HG03565 (cell line): ENCODE results near the gene CASP10.
"Not testable (repeated sequence)": the region's sequence is repeated elsewhere in the genome, so short reads cannot be mapped to it uniquely, and the experiment has no call there.

Experiments used
- ATAC-seq: cut with Tn5 transposase; IDR thresholded peaks from one replicate; pipeline ENCODE4 v1.9.1; 2021; ENCODE audit warnings: mild to moderate bottlenecking, moderate library complexity; ENCODE audit not compliant: unreplicated experiment

Gene CASP10

GRCh38 chr2:201182650-201183364 lies at the start of gene CASP10:
CASP10 (plus strand) TSS chr2:201183141; CDS start chr2:201185778, 2,637 bp downstream.
- ATAC-seq, result peak; percentile 62

GRCh38 chr2:201135386-201135785 lies 47.6 kb upstream of the CASP10 start:
- ATAC-seq, result no peak

DNA sequence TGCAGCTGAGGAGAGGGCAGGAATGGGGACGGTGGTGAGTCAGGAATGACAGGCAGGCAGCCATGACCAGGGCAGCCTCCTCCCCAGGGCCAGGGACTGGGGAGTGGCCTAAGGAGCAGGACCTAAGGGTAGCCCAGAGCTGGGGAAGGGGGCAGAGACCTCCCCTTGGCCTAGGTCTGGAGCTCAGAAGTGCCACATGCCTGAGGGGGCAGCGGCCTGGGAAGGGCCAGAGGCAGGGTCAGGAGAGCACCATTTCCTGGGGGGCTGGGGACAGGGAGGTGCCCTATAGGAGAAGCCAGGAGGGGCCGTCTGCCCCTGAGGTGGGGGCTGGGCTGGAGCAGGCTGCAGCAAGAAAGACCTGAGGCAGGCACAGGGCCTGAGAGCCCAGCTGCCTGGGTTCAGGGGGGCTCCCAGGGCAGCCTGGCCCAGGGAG lies 46.0 kb upstream of the CASP10 start:
- no peak for ATAC-seq

GRCh38 chr2:201137505-201138400 lies 45.2 kb upstream of the CASP10 start:
- ATAC-seq, result no peak

GRCh38 chr2:201138401-201138970 lies 44.5 kb upstream of the CASP10 start:
- ATAC-seq, result no peak

- not testable (repeated sequence) for ATAC-seq
Measured at GRCh38 chr2:201138986-201139781, 43.8 kb upstream of the CASP10 start.

GRCh38 chr2:201139836-201140604 lies 42.9 kb upstream of the CASP10 start:
- ATAC-seq, result no peak

DNA sequence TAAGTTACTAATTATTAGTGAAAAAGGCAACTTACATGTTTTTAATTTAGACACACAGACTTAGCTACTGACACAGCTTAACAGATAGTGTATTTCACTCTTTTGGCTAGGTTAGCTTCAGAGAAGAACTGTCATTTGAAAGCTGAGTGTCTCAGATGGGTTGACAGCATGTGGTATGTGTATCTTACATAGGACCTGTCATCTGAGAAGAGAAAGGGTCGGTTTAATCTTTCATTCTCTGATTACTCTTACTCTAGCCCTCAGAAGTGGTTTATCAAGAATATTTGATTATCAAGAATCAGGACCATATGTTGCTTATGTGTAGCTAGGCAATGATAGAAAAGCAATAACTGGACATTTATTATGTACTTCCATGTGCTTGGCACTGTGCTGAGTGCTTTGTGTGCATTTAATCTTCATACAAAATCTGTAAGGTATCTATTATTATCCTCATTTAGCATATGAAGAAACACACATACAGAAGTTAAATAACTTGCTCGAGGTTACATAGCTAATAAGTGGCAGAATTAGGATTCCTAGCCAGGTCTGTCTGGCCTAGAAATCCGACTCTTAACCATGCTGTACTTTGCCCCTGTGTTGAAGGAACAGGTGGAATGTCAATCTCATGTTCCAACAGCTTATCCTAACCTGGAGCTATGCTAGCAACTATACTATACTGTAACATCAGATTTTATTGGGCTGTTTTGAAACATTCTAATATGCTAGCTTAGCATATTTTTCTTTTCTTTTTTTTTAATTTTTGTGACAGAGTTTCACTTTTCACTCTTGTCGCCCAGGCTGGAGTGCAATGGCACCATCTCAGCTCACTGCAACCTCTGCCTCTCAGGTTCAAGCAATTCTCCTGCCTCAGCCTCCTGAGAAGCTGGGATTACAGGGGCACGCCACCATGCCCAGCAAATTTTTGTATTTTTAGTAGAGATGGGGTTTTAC lies 38.6 kb upstream of the CASP10 start:
- no peak for ATAC-seq

DNA sequence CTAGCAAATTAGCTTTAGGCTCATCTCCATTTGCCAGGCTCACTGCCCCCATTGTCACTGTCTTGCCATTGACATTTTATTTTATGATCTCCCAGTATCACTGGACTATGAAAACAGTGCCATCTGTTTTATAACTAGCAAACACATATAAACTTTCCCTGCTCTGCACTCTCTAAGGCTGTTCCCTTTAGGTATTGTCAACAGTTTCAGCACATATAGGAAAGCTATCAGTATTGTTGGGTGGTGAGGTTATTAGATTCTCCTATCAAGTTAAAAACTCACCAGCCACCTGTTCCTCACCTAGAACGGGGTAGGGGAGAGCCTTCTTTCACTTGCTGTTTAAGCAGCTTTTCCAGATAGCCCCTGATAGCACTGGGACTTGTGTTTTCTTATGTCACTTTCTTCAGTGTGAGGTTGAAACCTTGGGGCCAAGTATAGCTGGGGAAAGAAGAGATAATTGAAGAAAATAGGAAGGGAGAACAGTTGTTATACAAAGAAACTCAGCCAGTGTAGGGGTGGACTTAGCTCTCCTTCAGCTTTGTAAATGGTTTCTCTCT lies 34.4 kb upstream of the CASP10 start:
- no peak for ATAC-seq

DNA sequence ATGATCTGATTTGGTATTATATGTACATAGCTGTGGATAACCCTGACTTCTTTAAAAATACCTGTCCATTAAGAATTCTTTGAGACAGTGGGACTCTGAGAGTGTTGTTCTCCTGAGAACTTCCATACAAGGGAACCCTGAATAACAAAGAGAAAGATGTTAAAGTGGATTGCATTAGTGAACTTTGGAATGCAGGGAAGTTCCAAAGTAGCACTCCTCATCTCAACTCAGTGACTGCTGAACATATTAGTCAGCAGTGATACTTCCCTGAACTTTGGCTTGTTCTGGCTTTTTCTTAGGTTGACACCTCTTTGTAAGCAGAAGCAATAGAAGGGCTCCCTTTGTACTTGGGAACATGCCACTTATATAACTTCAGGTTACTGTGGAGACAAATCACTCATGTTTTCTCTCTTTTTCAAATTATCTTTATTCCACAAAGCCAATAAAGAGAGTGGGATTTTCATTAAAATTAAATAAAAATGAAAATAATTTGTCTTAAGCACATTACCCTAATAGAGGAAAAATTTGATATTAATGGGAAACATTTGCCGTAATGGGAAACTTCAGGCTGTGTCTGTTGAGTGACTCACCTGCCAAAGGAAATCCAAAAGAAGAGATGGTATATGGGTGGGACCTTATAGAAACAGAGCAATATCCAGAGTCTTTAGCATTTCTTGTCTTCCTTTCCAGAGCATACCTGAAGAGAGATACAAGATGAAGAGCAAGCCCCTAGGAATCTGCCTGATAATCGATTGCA lies 33.7 kb upstream of the CASP10 start:
- no peak for ATAC-seq

DNA sequence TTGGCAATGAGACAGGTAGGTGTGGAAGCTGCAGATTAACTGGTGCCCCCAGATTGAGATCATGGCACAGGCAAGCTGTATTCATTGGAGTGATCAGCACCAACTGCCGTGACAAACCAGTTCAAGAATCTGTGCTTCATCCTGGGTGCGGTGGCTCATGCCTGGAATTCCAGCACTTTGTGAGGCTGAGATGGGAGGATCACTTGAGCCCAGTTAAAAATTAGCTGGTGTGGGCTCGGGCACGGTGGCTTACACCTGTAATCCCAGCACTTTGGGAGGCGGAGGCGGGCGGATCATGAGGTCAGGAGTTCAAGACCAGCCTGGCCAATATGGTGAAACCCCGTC lies 33.1 kb upstream of the CASP10 start:
- ATAC-seq, result not testable (repeated sequence)

DNA sequence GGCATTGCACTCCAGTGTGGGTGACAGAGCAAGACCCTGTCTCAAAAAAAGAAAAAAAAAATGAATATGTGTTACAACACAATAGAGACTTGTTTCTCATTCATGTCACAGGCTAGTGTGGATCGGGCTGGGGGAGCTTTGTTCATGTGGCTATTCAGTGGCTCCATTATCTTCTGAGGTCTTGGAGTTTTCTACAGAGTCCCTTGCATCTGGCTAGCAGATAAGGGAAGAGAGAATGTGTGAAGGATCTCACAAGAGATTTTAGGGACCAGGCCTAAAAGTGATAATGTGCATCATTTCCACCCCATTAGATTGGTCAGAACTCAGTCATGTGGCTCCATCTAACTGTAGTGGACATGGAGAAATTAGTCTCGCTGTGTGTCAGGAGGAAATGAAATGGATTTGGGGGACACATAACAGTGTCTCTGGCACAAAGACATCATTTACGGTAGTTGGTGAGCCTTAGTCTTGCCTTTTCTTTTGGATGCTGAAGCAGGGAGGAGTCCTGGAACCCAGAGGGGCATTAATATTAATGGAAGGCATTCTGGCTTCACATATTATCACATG lies 32.4 kb upstream of the CASP10 start:
- ATAC-seq, result no peak

DNA sequence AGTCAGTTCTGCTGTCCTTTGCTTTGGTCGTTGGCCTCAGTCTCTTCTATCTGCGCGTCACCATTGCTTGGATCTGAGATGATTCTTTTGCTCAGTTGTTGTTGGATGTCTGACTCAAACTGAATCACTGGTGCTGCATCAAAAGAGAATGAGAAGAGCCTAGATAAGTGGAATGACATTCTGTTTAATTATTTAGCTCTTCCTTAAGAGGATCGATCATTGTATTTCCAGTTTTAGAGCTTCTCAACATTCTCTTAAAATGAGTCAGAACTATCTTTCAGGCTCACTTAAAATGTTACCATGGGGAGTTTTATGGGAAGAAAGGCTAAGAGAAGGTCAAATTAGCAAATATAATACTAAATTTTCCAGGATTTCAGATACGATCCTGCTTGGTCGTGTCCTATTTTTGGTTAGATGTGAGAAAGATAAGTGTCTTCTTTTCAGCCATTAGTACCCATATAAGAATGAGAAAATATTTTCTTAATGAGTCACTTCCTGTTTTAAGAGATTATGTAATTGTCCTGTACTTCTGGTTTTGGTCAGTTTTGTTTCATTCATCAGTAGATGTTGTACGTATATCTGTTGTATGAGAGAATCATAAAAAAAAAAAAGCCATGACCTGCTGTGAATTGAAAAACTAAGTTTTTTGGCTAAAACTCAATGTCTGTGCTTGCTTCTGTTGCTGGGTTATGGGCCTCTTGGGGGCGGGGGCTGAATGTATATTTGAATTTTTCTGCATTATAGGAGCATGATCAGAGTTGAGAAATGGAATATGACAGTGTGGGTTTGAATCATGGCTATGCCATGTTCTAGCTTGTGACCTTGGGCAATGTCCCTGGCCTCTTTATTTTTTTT lies 31.6 kb upstream of the CASP10 start:
- ATAC-seq, result peak; percentile 83

DNA sequence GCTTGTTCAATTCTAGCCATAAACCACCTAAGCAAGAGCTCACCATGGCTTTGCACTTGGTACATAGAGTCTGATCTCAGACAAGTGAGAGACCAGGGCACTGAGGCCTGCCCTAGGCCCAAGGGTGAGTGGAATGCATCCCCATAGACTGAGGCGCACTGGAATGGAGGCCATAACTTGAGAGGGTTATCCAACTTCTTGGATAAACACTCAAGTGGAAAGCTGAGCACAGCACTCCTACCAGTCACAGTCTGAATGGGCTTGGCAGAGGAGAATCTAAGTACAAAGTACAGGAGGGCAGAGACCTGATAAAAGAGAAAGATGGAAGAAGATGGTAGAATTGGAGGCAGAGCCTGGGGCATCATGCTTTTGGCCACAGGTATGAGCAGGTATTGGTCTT lies 30.4 kb upstream of the CASP10 start:
- ATAC-seq, result no peak

DNA sequence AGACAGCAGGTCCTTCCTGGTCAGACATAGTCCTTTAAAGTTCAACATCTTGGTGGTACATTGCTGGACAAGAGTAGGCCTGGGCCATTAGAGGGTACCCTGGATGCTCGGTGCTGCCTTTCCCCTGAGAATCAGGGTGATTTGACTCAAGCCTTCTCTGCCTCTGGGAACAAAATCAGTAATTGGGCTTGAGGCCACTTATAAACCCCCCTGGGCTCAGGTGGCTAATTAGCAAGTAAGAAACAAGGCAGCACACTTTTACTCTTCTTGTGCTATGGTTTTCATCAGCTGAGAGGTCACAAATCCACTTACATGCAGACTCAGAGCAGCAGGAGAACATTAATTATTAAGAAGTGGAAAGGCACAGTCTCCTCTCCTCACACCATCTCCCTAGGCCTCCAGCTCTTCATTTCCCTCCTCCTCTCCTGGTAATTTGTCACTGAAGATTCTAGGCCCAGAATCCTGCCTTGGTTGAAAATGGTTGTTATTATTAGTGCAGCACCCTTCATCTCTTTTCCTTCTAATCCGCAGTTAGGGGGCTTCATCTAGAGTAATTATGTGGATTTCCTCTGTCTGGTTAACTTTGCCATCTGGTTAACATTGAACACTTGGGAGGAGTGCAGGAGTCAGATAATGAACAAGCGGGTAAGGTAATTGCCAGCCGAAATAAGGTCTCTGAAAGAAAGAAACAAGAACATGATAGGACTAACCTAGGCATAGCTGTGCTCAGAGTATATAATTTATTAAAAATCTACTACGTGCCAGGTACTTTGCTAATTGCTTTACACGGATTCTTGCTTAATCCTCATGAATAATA lies 29.7 kb upstream of the CASP10 start:
- no peak for ATAC-seq
